Upper lobe of left lung (tissue), 4 donors: ENCODE measurements around the gene MAP3K14.

Source experiments
- CTCF ChIP-seq, 6 experiments: fragments of 450-650 bp in 4 of 6; fragments of 200-600 bp in 2 of 6; sonication (generic) in 2 of 6; IDR thresholded peaks; one replicate each; pipeline ENCODE4 v1.5.1; 2016 to 2019; ENCODE audit warnings: antibody characterized with exemption in 6 of 6
- EP300 ChIP-seq, 4 donors: sonication (generic); formaldehyde crosslinking; IDR thresholded peaks; one replicate each; pipeline ENCODE4 v1.5.1; 2017; ENCODE audit warnings: antibody characterized with exemption in 4 of 4, control low read depth in 2 of 4
- POLR2A ChIP-seq, 4 donors: fragments of 450-650 bp; IDR thresholded peaks; one replicate each; pipeline ENCODE4 v1.5.1; 2016 to 2017; ENCODE audit warnings: antibody characterized with exemption in 4 of 4, mild to moderate bottlenecking in 2 of 4

- TF ChIP-seq CTCF (IDR thresholded peaks at IDR 0.05): no peak
- TF ChIP-seq POLR2A (IDR thresholded peaks at IDR 0.05): no peak
- no peak for TF ChIP-seq EP300 (IDR thresholded peaks at IDR 0.05)
Observed at GRCh38 chr17:45339646-45340605, 23.1 kb upstream of the MAP3K14 start.
